WTC11 (cell line): Measurements from ENCODE around the gene ARHGAP6. TPM values are rescaled to one million over a fixed set of nuclear protein-coding genes. Genes with fewer than 3 reads are reported as not detected.

Experiments used
- ATAC-seq: fragments of 200-7000 bp; cut with Tn5 transposase; 2 replicates; pipeline ENCODE4 v1.10.0; 2021; ENCODE audit warnings: mild to moderate bottlenecking, moderate library complexity
- CTCF ChIA-PET: fragments of 300-600 bp; sonication (Branson Sonifier 250); formaldehyde crosslinking; loops from one replicate; lab custom pipeline; 2021; ENCODE audit warnings: antibody characterized with exemption; lab: Charles Lee
- POLR2A ChIA-PET: fragments of 350-600 bp; sonication (Branson Sonifier 250); formaldehyde crosslinking; loops from one replicate; lab custom pipeline; 2021; ENCODE audit warnings: antibody characterized with exemption; lab: Charles Lee
- DNase-seq: peaks from one replicate; pipeline ENCODE4 v3.0.0; 2021; ENCODE audit warnings: low spot score
- H3K27ac Mint-ChIP-seq: 2 replicates; pipeline ENCODE4 v1.8.0; 2021; ENCODE audit warnings: mixed read lengths
- H3K27me3 Mint-ChIP-seq: 2 replicates; pipeline ENCODE4 v1.8.0; 2021; ENCODE audit warnings: low read depth, mild to moderate bottlenecking, moderate library complexity, mixed read lengths
- H3K36me3 Mint-ChIP-seq: 2 replicates; pipeline ENCODE4 v1.8.0; 2021; ENCODE audit warnings: mixed read lengths
- H3K4me1 Mint-ChIP-seq: 2 replicates; pipeline ENCODE4 v1.8.0; 2022; ENCODE audit warnings: mixed read lengths
- H3K4me3 Mint-ChIP-seq: 2 replicates; pipeline ENCODE4 v1.8.0; 2021; ENCODE audit warnings: mild to moderate bottlenecking, moderate library complexity, mixed read lengths
- H3K9me3 Mint-ChIP-seq: 2 replicates; pipeline ENCODE4 v1.8.0; 2021; ENCODE audit warnings: mixed read lengths
- ATF2 ChIP-seq: sonication (generic); formaldehyde crosslinking; IDR thresholded peaks from 2 replicates; pipeline ENCODE4 v1.8.1; 2022; ENCODE audit warnings: low read depth, missing genetic modification reagents, borderline replicate concordance
- ELF4 ChIP-seq: sonication (generic); formaldehyde crosslinking; IDR thresholded peaks from 2 replicates; pipeline ENCODE4 v1.8.1; 2022; ENCODE audit warnings: low read depth, mild to moderate bottlenecking, moderate library complexity, missing genetic modification reagents
- ERG ChIP-seq: fragments of 250-450 bp; sonication (Bioruptor Pico); IDR thresholded peaks from 2 replicates; pipeline ENCODE4 v1.8.0; 2021; ENCODE audit warnings: mild to moderate bottlenecking
- FOXP4 ChIP-seq: sonication (generic); formaldehyde crosslinking; IDR thresholded peaks from 2 replicates; pipeline ENCODE4 v1.8.0; 2022; ENCODE audit warnings: mild to moderate bottlenecking, missing genetic modification reagents
- GRHL2 ChIP-seq: fragments of 250-450 bp; sonication (Bioruptor Pico); IDR thresholded peaks from 2 replicates; pipeline ENCODE4 v1.8.0; 2022; ENCODE audit warnings: mild to moderate bottlenecking, moderate library complexity; ENCODE audit not compliant: insufficient replicate concordance, severe bottlenecking
- HMGXB4 ChIP-seq: sonication (generic); formaldehyde crosslinking; IDR thresholded peaks from 2 replicates; pipeline ENCODE4 v1.8.1; 2023; ENCODE audit warnings: mild to moderate bottlenecking, moderate library complexity, missing genetic modification reagents
- NFYB ChIP-seq: sonication (generic); formaldehyde crosslinking; conservative IDR thresholded peaks from 2 replicates; pipeline ENCODE4 v1.8.0; 2022; ENCODE audit warnings: low read depth, missing genetic modification reagents
- PRDM15 ChIP-seq: sonication (generic); formaldehyde crosslinking; IDR thresholded peaks from 2 replicates; pipeline ENCODE4 v1.8.0; 2022; ENCODE audit warnings: missing genetic modification reagents
- SMAD4 ChIP-seq: sonication (generic); formaldehyde crosslinking; IDR thresholded peaks from 2 replicates; pipeline ENCODE4 v1.8.0; 2022; ENCODE audit warnings: mild to moderate bottlenecking, missing genetic modification reagents
- TP53 ChIP-seq: sonication (generic); formaldehyde crosslinking; IDR thresholded peaks from 2 replicates; pipeline ENCODE4 v1.8.1; 2023; ENCODE audit warnings: mild to moderate bottlenecking, missing genetic modification reagents
- USF1 ChIP-seq: sonication (generic); formaldehyde crosslinking; IDR thresholded peaks from 2 replicates; pipeline ENCODE4 v1.8.0; 2022; ENCODE audit warnings: mild to moderate bottlenecking, missing genetic modification reagents
- ZNF263 ChIP-seq: sonication (generic); formaldehyde crosslinking; IDR thresholded peaks from 2 replicates; pipeline ENCODE4 v1.8.1; 2022; ENCODE audit warnings: low read depth, mild to moderate bottlenecking, moderate library complexity, missing genetic modification reagents
- ZNF532 ChIP-seq: fragments of 250-450 bp; sonication (Bioruptor Pico); IDR thresholded peaks from 2 replicates; pipeline ENCODE4 v1.9.0; 2021; ENCODE audit warnings: mild to moderate bottlenecking, borderline replicate concordance
- total RNA-seq: library from RNA; stranded (reverse); gene quantifications from 3 replicates; pipeline ENCODE4 v1.2.3, GENCODE V29; 2021

The ARHGAP6 gene
- total RNA-seq, 1 experiment from 2014 or later = 1.0 TPM

GRCh38 chrX:11663875-11664210 is 1.9 kb downstream of the ARHGAP6 start:
- CTCF ChIA-PET = no interaction called here
- no peaks in the 10 kb centered on the region for H3K36me3 Mint-ChIP-seq
- DNase-seq (peak; percentile 7), ATAC-seq (no peak)
- H3K27ac Mint-ChIP-seq = no peak overlapping the region
- peaks cover 98% of the 10 kb centered on the region for H3K27me3 Mint-ChIP-seq
- peak overlapping the region; percentile 75 for H3K4me3 Mint-ChIP-seq
- TF ChIP-seq TP53 (no peak), SMAD4 (CRISPR knock-in tag) (no peak)
- H3K4me1 Mint-ChIP-seq = peaks cover 16% of the 10 kb centered on the region
- POLR2A ChIA-PET = no interaction called here
- H3K9me3 Mint-ChIP-seq = no peaks in the 10 kb centered on the region

- Mint-ChIP-seq H3K4me3 (no peak overlapping the region), H3K9me3 (no peaks in the 10 kb centered on the region), H3K4me1 (no peaks in the 10 kb centered on the region), H3K36me3 (no peaks in the 10 kb centered on the region), H3K27me3 (peaks cover 46% of the 10 kb centered on the region), H3K27ac (no peak overlapping the region)
- POLR2A ChIA-PET = no interaction called here
- no peak for TF ChIP-seq USF1 (CRISPR knock-in tag)
- no peak for TF ChIP-seq ELF4
- TF ChIP-seq ERG (CRISPR knock-in tag) = no peak
- TF ChIP-seq ATF2 (CRISPR knock-in tag) = no peak
- TF ChIP-seq NFYB = no peak
- DNase-seq = no peak
- CTCF ChIA-PET = no interaction called here
- ATAC-seq = no peak
Measured at GRCh38 chrX:11655282-11656015, 10.3 kb downstream of the ARHGAP6 start.

- Mint-ChIP-seq H3K9me3 (no peaks in the 10 kb centered on the region), H3K27me3 (peaks cover 3% of the 10 kb centered on the region; the same call in 1 of the 2 replicates), H3K27ac (no peak overlapping the region), H3K36me3 (no peaks in the 10 kb centered on the region), H3K4me3 (no peak overlapping the region), H3K4me1 (0 out of 2 replicates have a peak, but pooled peaks cover 3% of the 10 kb centered on the region)
- ChIA-PET CTCF (interaction anchor here (0.6 kb wide), 1 partner anchor 90 kb away, joined by 4 read pairs; no protein-coding TSS in a partner anchor), POLR2A (no interaction called here)
- DNase-seq (no peak), ATAC-seq (no peak)
- no peak for TF ChIP-seq PRDM15 (CRISPR knock-in tag)
- no peak for TF ChIP-seq GRHL2 (CRISPR knock-in tag)
- no peak for TF ChIP-seq ZNF532
- no peak for TF ChIP-seq HMGXB4
- TF ChIP-seq ZNF263 (CRISPR knock-in tag) = no peak
- no peak for TF ChIP-seq FOXP4 (CRISPR knock-in tag)
Measured at GRCh38 chrX:11648705-11649519, 16.8 kb downstream of the ARHGAP6 start.
